OCI-LY3 (cell line): Measurements from ENCODE around the gene CNN2.
A peak's percentile ranks its signal among the peaks of the same experiment; 100 is the strongest.

Experiments
- H2AFZ ChIP-seq: fragments of 200-600, 300-600 bp; shearing (Covaris generic); 2 replicates; pipeline ENCODE4 v1.6.0; 2014; ENCODE audit warnings: antibody characterized with exemption, low read depth, low read length
- H3K27ac ChIP-seq: fragments of 200-600, 300-600 bp; sonication (generic); 2 replicates; pipeline ENCODE4 v1.5.1; 2014; ENCODE audit warnings: mild to moderate bottlenecking, low read length, moderate library complexity, mixed read lengths
- H3K27me3 ChIP-seq: fragments of 200-600, 300-600 bp; sonication (generic); 2 replicates; pipeline ENCODE4 v1.6.1; 2014; ENCODE audit warnings: low read depth, low read length, mixed read lengths
- H3K36me3 ChIP-seq: fragments of 200-600, 300-600 bp; sonication (generic); replicated peaks from 2 replicates; pipeline ENCODE3; 2014; ENCODE audit warnings: low read depth, low read length, mixed read lengths
- H3K4me1 ChIP-seq: fragments of 300-600, 200-600 bp; sonication (generic); 2 replicates; pipeline ENCODE4 v1.6.1; 2014; ENCODE audit warnings: low read length, mixed read lengths
- H3K4me2 ChIP-seq: fragments of 200-600, 300-600 bp; sonication (generic); 2 replicates; pipeline ENCODE4 v1.6.1; 2014; ENCODE audit warnings: low read length, mixed read lengths
- H3K4me3 ChIP-seq: fragments of 300-600, 200-600 bp; sonication (generic); 2 replicates; pipeline ENCODE4 v1.5.1; 2014; ENCODE audit warnings: antibody characterized with exemption, mild to moderate bottlenecking, low read length, moderate library complexity
- H3K79me2 ChIP-seq: fragments of 300-600, 200-600 bp; shearing (Covaris generic); 2 replicates; pipeline ENCODE4 v1.6.1; 2014; ENCODE audit warnings: mild to moderate bottlenecking, low read length, mixed read lengths
- H3K9ac ChIP-seq: fragments of 300-600, 200-600 bp; shearing (Covaris generic); 2 replicates; pipeline ENCODE4 v1.6.0; 2014; ENCODE audit warnings: mild to moderate bottlenecking, low read length, moderate library complexity
- H3K9me3 ChIP-seq: fragments of 200-600, 300-600 bp; shearing (Covaris generic); 2 replicates; pipeline ENCODE4 v1.6.1; 2014; ENCODE audit warnings: low read length, mixed read lengths; ENCODE audit not compliant: insufficient read depth
- H4K20me1 ChIP-seq: fragments of 200-600, 300-600 bp; sonication (generic); 2 replicates; pipeline ENCODE4 v1.6.1; 2016; ENCODE audit warnings: low read length, mixed read lengths; ENCODE audit not compliant: insufficient read depth
- EZH2phosphoT487 ChIP-seq: fragments of 200-600 bp; shearing (Covaris generic); IDR thresholded peaks from 2 replicates; pipeline ENCODE4 v1.6.1; 2018; ENCODE audit warnings: antibody characterized with exemption, mixed run types, low read depth
- TF ChIP-seq, protein P1 (sequence below): fragments of 200-600, 300-600 bp; sonication (generic); IDR thresholded peaks from 2 replicates; pipeline ENCODE4 v1.5.1; 2014; ENCODE audit warnings: antibody characterized with exemption, low read length, low read depth

CNN2 gene

DNA sequence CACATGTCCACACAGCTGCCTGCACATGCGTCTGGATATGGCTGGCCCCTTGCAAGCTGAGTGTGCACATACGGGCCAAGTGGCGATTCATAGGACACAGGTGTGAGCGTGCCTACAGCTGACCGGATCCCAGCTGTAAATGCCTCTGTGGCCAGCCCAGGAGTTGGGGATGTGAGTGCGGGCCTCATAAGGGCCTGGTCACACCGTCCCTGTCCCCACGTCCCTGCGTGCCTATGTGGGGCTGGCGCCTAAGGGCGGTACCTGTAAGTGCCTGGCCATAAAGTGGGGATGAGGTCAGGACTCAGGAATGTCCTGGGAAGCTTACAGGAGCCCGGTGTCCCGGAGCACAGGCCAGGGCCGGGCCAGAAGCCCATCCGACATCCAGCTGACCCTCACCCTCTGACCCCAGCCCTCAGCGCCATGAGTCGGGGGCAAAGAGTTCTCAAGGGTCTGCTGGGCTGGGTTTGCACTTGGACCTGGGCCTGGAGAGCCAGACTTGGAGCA lies 39.2 kb downstream of the CNN2 start:
- H3K4me3 ChIP-seq = no peak overlapping the region
- H2AFZ ChIP-seq = no peak overlapping the region
- H3K4me1 ChIP-seq = peaks cover 25% of the 10 kb centered on the region
- H3K9ac ChIP-seq = no peak overlapping the region
- no peaks in the 10 kb centered on the region for H3K9me3 ChIP-seq
- no peaks in the 10 kb centered on the region for H4K20me1 ChIP-seq
- no peak overlapping the region for H3K27ac ChIP-seq
- no peak overlapping the region for H3K4me2 ChIP-seq
- peaks cover 26% of the 10 kb centered on the region for H3K79me2 ChIP-seq
- no peaks in the 10 kb centered on the region for H3K27me3 ChIP-seq
- TF ChIP-seq EZH2phosphoT487 = no peak
- TF ChIP-seq, protein P1, sequence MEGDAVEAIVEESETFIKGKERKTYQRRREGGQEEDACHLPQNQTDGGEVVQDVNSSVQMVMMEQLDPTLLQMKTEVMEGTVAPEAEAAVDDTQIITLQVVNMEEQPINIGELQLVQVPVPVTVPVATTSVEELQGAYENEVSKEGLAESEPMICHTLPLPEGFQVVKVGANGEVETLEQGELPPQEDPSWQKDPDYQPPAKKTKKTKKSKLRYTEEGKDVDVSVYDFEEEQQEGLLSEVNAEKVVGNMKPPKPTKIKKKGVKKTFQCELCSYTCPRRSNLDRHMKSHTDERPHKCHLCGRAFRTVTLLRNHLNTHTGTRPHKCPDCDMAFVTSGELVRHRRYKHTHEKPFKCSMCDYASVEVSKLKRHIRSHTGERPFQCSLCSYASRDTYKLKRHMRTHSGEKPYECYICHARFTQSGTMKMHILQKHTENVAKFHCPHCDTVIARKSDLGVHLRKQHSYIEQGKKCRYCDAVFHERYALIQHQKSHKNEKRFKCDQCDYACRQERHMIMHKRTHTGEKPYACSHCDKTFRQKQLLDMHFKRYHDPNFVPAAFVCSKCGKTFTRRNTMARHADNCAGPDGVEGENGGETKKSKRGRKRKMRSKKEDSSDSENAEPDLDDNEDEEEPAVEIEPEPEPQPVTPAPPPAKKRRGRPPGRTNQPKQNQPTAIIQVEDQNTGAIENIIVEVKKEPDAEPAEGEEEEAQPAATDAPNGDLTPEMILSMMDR = no peak
- peaks cover 11% of the 10 kb centered on the region for H3K36me3 ChIP-seq

DNA sequence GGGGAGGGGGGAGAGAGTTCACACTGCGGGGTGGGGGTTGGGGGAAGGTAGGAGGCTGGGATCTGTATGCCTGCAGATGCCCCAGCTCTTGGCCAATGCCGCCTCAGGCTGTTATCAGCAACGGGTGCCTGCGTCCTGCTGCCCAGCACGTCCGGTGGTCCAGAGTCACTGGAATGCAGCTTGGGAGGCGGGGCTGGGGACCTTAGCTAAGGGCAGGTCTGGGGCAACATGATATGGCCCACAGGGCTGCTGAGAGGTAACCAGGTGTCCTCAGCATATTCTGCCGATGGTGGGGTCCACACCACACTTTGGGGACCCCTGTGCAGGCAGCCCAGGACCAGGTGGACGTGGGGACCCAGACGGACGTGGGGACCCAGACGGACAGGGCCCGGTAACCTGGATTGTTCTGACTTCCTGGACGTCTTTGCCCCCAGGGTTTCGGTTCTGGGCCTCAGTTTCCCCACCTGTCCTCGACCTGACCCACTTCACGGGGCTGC lies 39.9 kb downstream of the CNN2 start:
- Histone ChIP-seq H3K4me3 (peak overlapping the region; percentile 95), H3K4me1 (peaks cover 25% of the 10 kb centered on the region), H3K79me2 (peaks cover 31% of the 10 kb centered on the region), H3K9ac (peak overlapping the region; percentile 93), H3K27me3 (no peaks in the 10 kb centered on the region), H4K20me1 (no peaks in the 10 kb centered on the region), H3K4me2 (peak overlapping the region; percentile 98), H3K27ac (no peak overlapping the region), H3K36me3 (peaks cover 15% of the 10 kb centered on the region), H2AFZ (no peak overlapping the region), H3K9me3 (no peaks in the 10 kb centered on the region)
- no peak for TF ChIP-seq EZH2phosphoT487
- TF ChIP-seq, protein P1 = no peak

DNA sequence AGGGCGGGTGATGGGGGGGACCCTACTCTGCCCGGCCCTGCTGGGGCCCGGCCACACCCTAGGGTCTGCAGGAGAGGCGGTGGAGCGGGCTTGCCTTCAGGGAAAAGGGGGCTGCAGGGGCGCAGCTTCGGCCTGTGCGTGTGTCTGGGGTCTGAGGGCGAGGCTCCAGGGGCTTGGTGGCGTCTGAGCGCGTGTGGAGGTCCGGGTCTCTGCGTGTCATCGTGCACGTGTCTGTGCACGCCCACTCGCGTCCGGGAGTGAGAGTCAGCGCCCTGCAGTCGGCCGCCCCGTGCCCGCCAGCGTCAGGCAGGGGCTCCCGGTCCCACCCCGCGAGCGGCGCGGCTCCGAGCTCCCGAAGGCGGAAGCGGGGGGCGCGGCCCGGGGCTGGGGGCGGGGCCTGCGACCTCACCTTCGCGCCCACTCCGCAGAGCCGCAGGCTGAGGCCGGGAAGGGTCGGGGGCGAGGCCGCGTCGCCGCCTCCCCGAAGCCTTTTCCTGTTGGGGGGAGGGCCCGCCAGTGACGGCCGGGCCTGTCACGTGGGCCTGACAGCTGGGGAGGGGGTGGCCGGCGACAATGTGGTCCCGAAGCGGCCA lies 40.4 kb downstream of the CNN2 start, which contains the start of gene ARHGAP45:
ARHGAP45 (plus strand) TSS at position 420 of the 593 bp plus-strand sequence. CDS start 239 bp downstream, outside the sequence.
- peaks cover 25% of the 10 kb centered on the region for H3K4me1 ChIP-seq
- H4K20me1 ChIP-seq = no peaks in the 10 kb centered on the region
- H3K4me2 ChIP-seq = peak within 1 kb of the TSS; percentile 98
- H3K36me3 ChIP-seq = peaks cover 15% of the 10 kb centered on the region
- H3K4me3 ChIP-seq = peak within 1 kb of the TSS; percentile 95
- peaks cover 31% of the 10 kb centered on the region for H3K79me2 ChIP-seq
- no peak for TF ChIP-seq EZH2phosphoT487
- TF ChIP-seq, protein P1 = no peak
- no peak within 1 kb of the TSS for H2AFZ ChIP-seq
- H3K27ac ChIP-seq = peak within 1 kb of the TSS; percentile 77
- no peaks in the 10 kb centered on the region for H3K9me3 ChIP-seq
- H3K27me3 ChIP-seq = no peaks in the 10 kb centered on the region
- H3K9ac ChIP-seq = peak within 1 kb of the TSS; percentile 93

DNA sequence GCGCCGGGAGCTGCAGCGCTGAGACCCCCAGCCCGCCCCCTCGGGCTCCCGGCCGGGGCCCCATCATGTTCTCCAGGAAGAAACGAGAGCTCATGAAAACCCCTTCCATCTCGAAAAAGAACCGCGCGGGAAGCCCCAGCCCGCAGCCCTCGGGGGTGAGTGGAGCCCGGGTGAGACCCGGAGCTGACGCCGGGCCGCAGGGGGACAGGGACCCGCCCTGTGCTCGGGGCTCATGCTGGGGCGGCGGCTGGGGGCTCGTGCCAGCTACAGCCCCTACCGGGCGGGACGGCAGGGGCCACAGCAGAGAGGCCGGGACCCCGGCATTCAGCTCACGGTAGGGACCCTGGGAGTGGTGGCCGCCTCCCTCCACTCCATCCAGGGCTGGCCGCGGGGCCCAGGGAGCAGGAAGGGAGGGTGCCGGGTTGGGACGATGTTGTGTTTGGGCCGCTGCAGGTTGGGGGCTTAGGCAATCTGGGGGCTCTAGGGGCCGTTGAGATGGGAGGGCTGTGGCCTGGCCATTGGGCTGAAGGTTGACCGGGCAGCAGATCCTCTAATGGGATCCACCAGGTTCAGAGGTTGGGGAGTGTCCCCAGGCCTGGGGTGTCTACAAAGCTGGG lies 41.0 kb downstream of the CNN2 start:
- Histone ChIP-seq H2AFZ (no peak overlapping the region), H3K27ac (peak overlapping the region; percentile 77), H3K4me2 (peak overlapping the region; percentile 98), H3K9ac (peak overlapping the region; percentile 93), H3K9me3 (no peaks in the 10 kb centered on the region), H3K4me1 (peaks cover 25% of the 10 kb centered on the region), H3K36me3 (peaks cover 15% of the 10 kb centered on the region), H3K27me3 (no peaks in the 10 kb centered on the region), H4K20me1 (no peaks in the 10 kb centered on the region), H3K79me2 (peaks cover 31% of the 10 kb centered on the region), H3K4me3 (peak overlapping the region; percentile 95)
- TF ChIP-seq EZH2phosphoT487 = no peak
- TF ChIP-seq, protein P1 = no peak
